ENCODE data around the gene ELMO3. TPM values are rescaled to one million over a fixed set of nuclear protein-coding genes. Genes with fewer than 3 reads are reported as not detected.

ELMO3 gene
- total RNA-seq, 1 donor: 0.09 TPM

GRCh38 chr16:67177743-67178699, 20.9 kb upstream of the ELMO3 start:
- TF ChIP-seq CTCF (IDR thresholded peaks at IDR 0.05; ENCODE audit: insufficient read depth, low read length): peak; percentile 26
- no peak for DNase-seq (ENCODE audit: low read depth)
- peak overlapping the region; percentile 40 for H3K4me3 ChIP-seq (ENCODE audit: low read depth, low read length)

GRCh38 chr16:67179421-67180080, 19.4 kb upstream of the ELMO3 start:
- H3K4me3 ChIP-seq (ENCODE audit: low read depth, low read length): no peak overlapping the region
- DNase-seq (ENCODE audit: low read depth): no peak
- TF ChIP-seq CTCF (IDR thresholded peaks at IDR 0.05; ENCODE audit: insufficient read depth, low read length): no peak

GRCh38 chr16:67180166-67180565, 18.8 kb upstream of the ELMO3 start:
- TF ChIP-seq CTCF (IDR thresholded peaks at IDR 0.05; ENCODE audit: insufficient read depth, low read length): no peak

GRCh38 chr16:67181346-67181745, 17.6 kb upstream of the ELMO3 start:
- TF ChIP-seq CTCF (IDR thresholded peaks at IDR 0.05; ENCODE audit: insufficient read depth, low read length): no peak
- DNase-seq (ENCODE audit: low read depth): peak; percentile 93
- H3K4me3 ChIP-seq (ENCODE audit: low read depth, low read length): peak overlapping the region; percentile 15

More at GRCh38 chr16:67180166-67180565, 18.8 kb upstream of the ELMO3 start:
- no peak for DNase-seq (ENCODE audit: low read depth)
- H3K4me3 ChIP-seq (ENCODE audit: low read depth, low read length): no peak overlapping the region

GRCh38 chr16:67182288-67182687, 16.6 kb upstream of the ELMO3 start:
- no peak for DNase-seq (ENCODE audit: low read depth)
- peak overlapping the region; percentile 76 for H3K4me3 ChIP-seq (ENCODE audit: low read depth, low read length)
- no peak for TF ChIP-seq CTCF (IDR thresholded peaks at IDR 0.05; ENCODE audit: insufficient read depth, low read length)

- DNase-seq (ENCODE audit: low read depth): no peak
- H3K4me3 ChIP-seq (ENCODE audit: low read depth, low read length): peak overlapping the region; percentile 76
- TF ChIP-seq CTCF (IDR thresholded peaks at IDR 0.05; ENCODE audit: insufficient read depth, low read length): no peak
Measured at GRCh38 chr16:67183284-67183626, 15.7 kb upstream of the ELMO3 start.

Measured in fibroblast of the aortic adventitia (primary cell).